Mesendoderm (in vitro differentiated cells): ENCODE measurements around the gene SLC6A20.

Source experiments
- DNase-seq: peaks from one replicate; pipeline ENCODE4 v3.0.0; 2013
- H2AK5ac ChIP-seq: 2 replicates; pipeline ENCODE4 v1.6.1; 2013; ENCODE audit warnings: low read length, inconsistent platforms
- H2BK120ac ChIP-seq: 2 replicates; pipeline ENCODE4 v1.6.1; 2013; ENCODE audit warnings: low read depth, mild to moderate bottlenecking, low read length, moderate library complexity, mixed read lengths
- H2BK15ac ChIP-seq: replicated peaks from 2 replicates; pipeline ENCODE4 v1.6.1; 2013; ENCODE audit warnings: low read depth, mild to moderate bottlenecking, moderate library complexity
- H2BK5ac ChIP-seq: 2 replicates; pipeline ENCODE4 v1.6.1; 2013; ENCODE audit warnings: low read length, inconsistent platforms
- H3K18ac ChIP-seq: 2 replicates; pipeline ENCODE4 v1.6.1; 2013; ENCODE audit warnings: mild to moderate bottlenecking, low read length, mixed read lengths
- H3K23ac ChIP-seq: one replicate; pipeline ENCODE4 v1.6.1; 2013; ENCODE audit warnings: low read length
- H3K27ac ChIP-seq: 2 replicates; pipeline ENCODE4 v1.5.1; 2013; ENCODE audit warnings: low read depth, mild to moderate bottlenecking, inconsistent platforms, low read length, moderate library complexity
- H3K27me3 ChIP-seq: 2 replicates; pipeline ENCODE4 v1.6.1; 2013; ENCODE audit warnings: low read length, control low read depth, mild to moderate bottlenecking, inconsistent platforms; ENCODE audit not compliant: insufficient read depth, poor library complexity
- H3K36me3 ChIP-seq: 2 replicates; pipeline ENCODE4 v1.6.1; 2013; ENCODE audit warnings: low read length, inconsistent platforms; ENCODE audit not compliant: control insufficient read depth, insufficient read depth
- H3K4ac ChIP-seq: one replicate; pipeline ENCODE4 v1.6.1; 2013; ENCODE audit warnings: low read depth, mild to moderate bottlenecking, low read length, moderate library complexity
- H3K4me1 ChIP-seq: 2 replicates; pipeline ENCODE4 v1.6.1; 2013; ENCODE audit warnings: low read depth, low read length, inconsistent platforms; ENCODE audit not compliant: control insufficient read depth
- H3K4me2 ChIP-seq: 2 replicates; pipeline ENCODE4 v1.6.1; 2013; ENCODE audit warnings: low read length
- H3K4me3 ChIP-seq: 2 replicates; pipeline ENCODE4 v1.5.1; 2013; ENCODE audit warnings: mild to moderate bottlenecking, low read length
- H3K56ac ChIP-seq: one replicate; pipeline ENCODE4 v1.6.1; 2013; ENCODE audit warnings: low read length
- H3K79me1 ChIP-seq: 2 replicates; pipeline ENCODE4 v1.6.1; 2013; ENCODE audit warnings: low read length, inconsistent platforms
- H3K79me2 ChIP-seq: 2 replicates; pipeline ENCODE4 v1.6.1; 2013; ENCODE audit warnings: mild to moderate bottlenecking, low read length; ENCODE audit not compliant: control insufficient read depth, insufficient read depth
- H3K9ac ChIP-seq: 2 replicates; pipeline ENCODE4 v1.6.1; 2013; ENCODE audit warnings: low read length, inconsistent platforms
- H4K5ac ChIP-seq: one replicate; pipeline ENCODE4 v1.6.1; 2013; ENCODE audit warnings: low read length
- H4K8ac ChIP-seq: one replicate; pipeline ENCODE4 v1.6.1; 2013; ENCODE audit warnings: low read depth, mild to moderate bottlenecking, control low read depth, low read length, moderate library complexity
- WGBS: extraction: QIAGEN DNeasy Blood & Tissue Kit; methylation state at CpG from one replicate; pipeline ENCODE4 v1.1.7; 2013; ENCODE audit warnings: low lambda C conversion rate, missing lambda C conversion rate; ENCODE audit not compliant: insufficient coverage; ENCODE audit errors: extremely low coverage; 5-methylcytosine and 5-hydroxymethylcytosine counted together

The SLC6A20 gene

DNA sequence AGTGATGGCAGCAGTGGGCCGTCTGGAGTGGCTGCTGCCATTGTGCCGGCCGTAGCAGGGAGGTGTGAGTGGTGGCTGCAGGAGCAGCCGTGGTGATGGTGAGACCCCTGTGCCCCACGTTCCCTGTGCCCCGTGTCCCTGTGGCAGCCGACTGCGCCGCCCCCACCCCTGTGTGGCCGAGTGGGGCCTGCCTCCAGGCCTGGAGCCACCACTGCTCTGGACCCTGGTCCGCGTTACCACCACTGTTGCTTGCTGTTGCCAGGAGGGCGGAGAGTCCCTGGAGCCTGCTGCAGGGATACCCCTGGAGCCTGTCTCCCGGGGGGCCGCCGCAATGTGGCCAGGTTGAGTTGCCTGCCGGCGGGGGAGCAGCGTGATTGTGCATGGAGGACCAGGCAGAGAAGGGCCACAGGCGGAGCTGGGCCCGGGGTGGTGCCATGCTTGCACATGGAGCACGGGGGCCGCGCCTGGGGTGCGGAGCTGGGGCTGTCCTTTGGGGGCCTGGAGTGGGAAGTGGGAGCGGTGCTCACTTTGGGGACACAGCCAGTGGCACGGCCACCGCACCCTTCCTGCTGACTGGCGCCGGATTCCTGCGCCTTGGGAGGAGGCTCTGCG is 50.1 kb downstream of the SLC6A20 start:
- Histone ChIP-seq H2BK15ac (no peak overlapping the region), H3K23ac (no peak overlapping the region), H2AK5ac (no peak overlapping the region), H3K4me2 (no peak overlapping the region), H3K27ac (no peak overlapping the region), H4K8ac (no peak overlapping the region), H3K79me1 (no peaks in the 10 kb centered on the region), H3K36me3 (peaks cover 6% of the 10 kb centered on the region), H3K4ac (no peak overlapping the region), H2BK120ac (no peak overlapping the region), H2BK5ac (no peak overlapping the region), H3K4me3 (no peak overlapping the region), H3K4me1 (no peaks in the 10 kb centered on the region), H3K27me3 (no peaks in the 10 kb centered on the region), H4K5ac (no peak overlapping the region), H3K56ac (no peak overlapping the region), H3K9ac (no peak overlapping the region), H3K79me2 (no peaks in the 10 kb centered on the region), H3K18ac (no peak overlapping the region)
- no peak for DNase-seq
- no CpG with 5 or more reads among the region's 32 CpGs for WGBS

DNA sequence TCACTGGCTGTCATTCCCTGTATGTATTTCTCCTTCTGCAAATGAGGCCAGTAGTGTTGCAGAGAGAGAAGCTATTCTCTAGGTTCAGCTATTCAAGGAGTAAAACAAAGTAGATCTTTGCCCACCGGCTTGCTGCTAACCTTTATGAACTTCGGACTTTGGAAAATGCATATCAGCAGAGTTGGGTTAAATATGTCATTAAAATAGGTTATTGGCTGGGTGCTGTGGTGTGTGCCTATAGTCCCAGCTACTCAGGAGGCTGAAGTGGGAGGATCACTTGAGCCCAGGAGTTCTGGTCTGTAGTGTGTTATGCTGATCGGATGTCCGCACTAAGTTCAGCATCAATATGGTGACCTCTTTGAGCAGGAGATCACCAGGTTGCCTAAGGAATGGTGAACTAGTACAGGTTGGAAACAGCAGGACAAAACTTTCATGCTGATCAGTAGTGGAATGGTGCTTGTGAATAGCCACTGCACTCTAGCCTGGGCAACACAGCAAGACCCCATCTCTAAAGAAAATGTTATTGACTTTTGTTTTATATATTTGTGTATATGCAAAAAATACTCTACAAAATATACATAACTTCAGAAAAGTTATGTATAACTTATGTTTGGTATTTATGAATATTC is 53.8 kb downstream of the SLC6A20 start:
- Histone ChIP-seq H3K23ac (no peak overlapping the region), H4K5ac (no peak overlapping the region), H3K79me2 (no peaks in the 10 kb centered on the region), H3K4me1 (peaks cover 2% of the 10 kb centered on the region), H2AK5ac (no peak overlapping the region), H3K56ac (no peak overlapping the region), H2BK15ac (no peak overlapping the region), H4K8ac (no peak overlapping the region), H3K36me3 (peaks cover 9% of the 10 kb centered on the region), H3K27me3 (no peaks in the 10 kb centered on the region), H3K27ac (no peak overlapping the region), H3K4me2 (no peak overlapping the region), H3K4me3 (no peak overlapping the region), H3K4ac (no peak overlapping the region), H2BK5ac (no peak overlapping the region), H2BK120ac (no peak overlapping the region), H3K9ac (no peak overlapping the region), H3K18ac (no peak overlapping the region), H3K79me1 (peaks cover 1% of the 10 kb centered on the region)
- DNase-seq = no peak
- WGBS = no CpG with 5 or more reads among the region's 4 CpGs

DNA sequence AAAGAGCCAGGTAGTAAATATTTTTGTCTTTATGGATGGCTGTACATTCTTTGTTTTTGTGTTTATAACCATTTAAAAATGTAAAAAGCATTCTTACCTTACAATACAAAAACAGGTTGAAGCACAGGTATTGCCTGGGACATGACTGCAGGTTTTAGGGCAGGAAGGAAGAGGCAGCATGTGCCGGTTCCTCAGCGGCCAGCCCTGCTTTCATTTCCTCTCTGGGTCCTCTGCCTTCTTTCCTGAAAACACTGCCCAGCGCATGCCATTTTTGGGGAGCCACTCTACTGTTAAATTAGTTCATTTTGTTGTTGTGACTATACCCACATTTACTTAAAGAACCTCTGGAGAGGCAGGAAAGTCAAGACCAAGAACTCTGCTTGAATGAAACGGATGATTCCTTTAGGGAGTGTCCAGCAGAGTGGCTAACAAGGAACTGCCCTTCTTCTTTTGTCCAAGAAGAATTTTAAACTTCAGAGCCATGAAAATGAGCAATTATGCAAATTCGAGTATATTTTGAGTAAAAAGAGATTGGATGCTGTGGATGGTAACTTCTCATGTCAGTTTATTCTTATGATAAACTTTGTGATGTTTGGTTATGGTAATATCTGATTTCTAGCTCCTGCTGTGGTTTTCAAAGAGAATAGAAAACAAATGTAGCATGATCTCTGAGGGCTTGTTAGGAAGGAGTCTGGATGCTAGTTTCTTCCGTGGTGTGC is 54.4 kb downstream of the SLC6A20 start:
- DNase-seq = no peak
- no peak overlapping the region for H3K23ac ChIP-seq
- H3K36me3 ChIP-seq = peaks cover 9% of the 10 kb centered on the region
- no peak overlapping the region for H2BK5ac ChIP-seq
- no peak overlapping the region for H3K56ac ChIP-seq
- H4K8ac ChIP-seq = no peak overlapping the region
- H3K27me3 ChIP-seq = no peaks in the 10 kb centered on the region
- H4K5ac ChIP-seq = no peak overlapping the region
- H3K27ac ChIP-seq = no peak overlapping the region
- WGBS = no CpG with 5 or more reads among the region's 6 CpGs
- no peak overlapping the region for H2AK5ac ChIP-seq
- H3K4ac ChIP-seq = no peak overlapping the region
- no peak overlapping the region for H3K4me3 ChIP-seq
- no peak overlapping the region for H3K9ac ChIP-seq
- H3K79me2 ChIP-seq = no peaks in the 10 kb centered on the region
- no peak overlapping the region for H2BK120ac ChIP-seq
- H3K4me1 ChIP-seq = peaks cover 2% of the 10 kb centered on the region
- H2BK15ac ChIP-seq = no peak overlapping the region
- H3K18ac ChIP-seq = no peak overlapping the region
- peaks cover 1% of the 10 kb centered on the region for H3K79me1 ChIP-seq
- H3K4me2 ChIP-seq = no peak overlapping the region

DNA sequence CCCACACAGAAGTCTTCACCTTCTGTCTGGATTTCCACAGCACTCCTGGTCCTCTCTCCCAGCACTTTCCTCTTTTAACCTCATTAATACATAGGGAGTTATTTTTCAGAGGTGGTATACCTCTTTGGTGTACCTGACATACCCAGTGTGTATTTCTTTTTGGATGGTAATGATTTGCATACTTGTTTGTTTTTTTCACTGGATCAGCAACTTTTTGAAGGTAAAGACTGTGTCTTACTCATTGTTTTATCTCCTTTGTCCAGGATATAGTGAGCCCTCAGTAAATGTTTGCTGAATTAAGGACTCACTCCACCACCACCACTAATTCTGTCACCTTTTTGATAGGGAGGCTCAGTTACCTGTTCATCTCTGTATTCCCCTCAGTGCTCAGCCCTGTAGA is 55.1 kb downstream of the SLC6A20 start:
- H3K18ac ChIP-seq = no peak overlapping the region
- no peak overlapping the region for H3K23ac ChIP-seq
- peaks cover 1% of the 10 kb centered on the region for H3K79me1 ChIP-seq
- H4K5ac ChIP-seq = no peak overlapping the region
- no peak for DNase-seq
- H2BK120ac ChIP-seq = no peak overlapping the region
- no peaks in the 10 kb centered on the region for H3K27me3 ChIP-seq
- H3K4me3 ChIP-seq = no peak overlapping the region
- no peaks in the 10 kb centered on the region for H3K79me2 ChIP-seq
- no peak overlapping the region for H2AK5ac ChIP-seq
- H3K27ac ChIP-seq = no peak overlapping the region
- H3K9ac ChIP-seq = no peak overlapping the region
- H4K8ac ChIP-seq = no peak overlapping the region
- H3K4ac ChIP-seq = no peak overlapping the region
- H3K4me2 ChIP-seq = no peak overlapping the region
- H2BK5ac ChIP-seq = no peak overlapping the region
- no peak overlapping the region for H2BK15ac ChIP-seq
- peaks cover 2% of the 10 kb centered on the region for H3K4me1 ChIP-seq
- peaks cover 9% of the 10 kb centered on the region for H3K36me3 ChIP-seq
- no peak overlapping the region for H3K56ac ChIP-seq

DNA sequence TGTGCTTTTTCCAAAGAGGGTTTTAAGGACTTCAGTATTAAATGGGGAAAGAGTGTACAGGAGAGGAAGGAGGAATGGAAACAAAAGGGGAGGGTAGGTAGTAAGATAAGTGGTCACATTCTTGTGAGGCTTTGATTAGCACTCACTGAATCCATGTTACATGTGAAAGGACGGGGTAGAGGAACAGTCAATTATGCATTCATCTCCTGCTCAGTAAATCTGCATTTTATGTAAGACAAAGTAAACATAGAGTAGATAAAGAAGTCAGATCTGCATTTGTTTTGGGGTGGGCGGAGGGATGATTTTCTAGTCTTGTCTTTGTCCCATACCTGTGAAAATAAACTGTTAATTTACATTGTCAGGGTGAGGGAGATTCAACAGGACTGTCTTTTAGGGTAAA is 56.3 kb downstream of the SLC6A20 start:
- H3K4me2 ChIP-seq = no peak overlapping the region
- H3K56ac ChIP-seq = no peak overlapping the region
- WGBS = no CpG with 5 or more reads among the region's 2 CpGs
- H2AK5ac ChIP-seq = no peak overlapping the region
- no peak overlapping the region for H3K4ac ChIP-seq
- H3K27me3 ChIP-seq = no peaks in the 10 kb centered on the region
- H3K4me1 ChIP-seq = peaks cover 2% of the 10 kb centered on the region
- no peak overlapping the region for H3K4me3 ChIP-seq
- H3K36me3 ChIP-seq = peaks cover 9% of the 10 kb centered on the region
- no peak overlapping the region for H2BK120ac ChIP-seq
- H3K23ac ChIP-seq = no peak overlapping the region
- peaks cover 1% of the 10 kb centered on the region for H3K79me1 ChIP-seq
- DNase-seq = peak; percentile 27
- no peak overlapping the region for H2BK5ac ChIP-seq
- no peak overlapping the region for H4K5ac ChIP-seq
- no peak overlapping the region for H3K18ac ChIP-seq
- H3K27ac ChIP-seq = no peak overlapping the region
- no peak overlapping the region for H4K8ac ChIP-seq
- H2BK15ac ChIP-seq = no peak overlapping the region
- H3K79me2 ChIP-seq = no peaks in the 10 kb centered on the region
- no peak overlapping the region for H3K9ac ChIP-seq
